Esophagus squamous epithelium (tissue), 4 donors: ENCODE results near the gene RDM1.

ENCODE experiments used
- POLR2A ChIP-seq, 4 donors: fragments of 450-650 bp; IDR thresholded peaks; one replicate each; pipeline ENCODE4 v1.6.1; 2017; ENCODE audit warnings: antibody characterized with exemption in 4 of 4, mild to moderate bottlenecking in 4 of 4, moderate library complexity in 3 of 4
- TF ChIP-seq, protein P1 (sequence below), 6 experiments: fragments of 450-650 bp in 4 of 6; fragments of 200-600 bp in 2 of 6; sonication (generic) in 2 of 6; IDR thresholded peaks; one replicate each; pipeline ENCODE4 v1.5.1; 2016 to 2019; ENCODE audit warnings: antibody characterized with exemption in 6 of 6, mild to moderate bottlenecking in 4 of 6, moderate library complexity in 4 of 6

DNA sequence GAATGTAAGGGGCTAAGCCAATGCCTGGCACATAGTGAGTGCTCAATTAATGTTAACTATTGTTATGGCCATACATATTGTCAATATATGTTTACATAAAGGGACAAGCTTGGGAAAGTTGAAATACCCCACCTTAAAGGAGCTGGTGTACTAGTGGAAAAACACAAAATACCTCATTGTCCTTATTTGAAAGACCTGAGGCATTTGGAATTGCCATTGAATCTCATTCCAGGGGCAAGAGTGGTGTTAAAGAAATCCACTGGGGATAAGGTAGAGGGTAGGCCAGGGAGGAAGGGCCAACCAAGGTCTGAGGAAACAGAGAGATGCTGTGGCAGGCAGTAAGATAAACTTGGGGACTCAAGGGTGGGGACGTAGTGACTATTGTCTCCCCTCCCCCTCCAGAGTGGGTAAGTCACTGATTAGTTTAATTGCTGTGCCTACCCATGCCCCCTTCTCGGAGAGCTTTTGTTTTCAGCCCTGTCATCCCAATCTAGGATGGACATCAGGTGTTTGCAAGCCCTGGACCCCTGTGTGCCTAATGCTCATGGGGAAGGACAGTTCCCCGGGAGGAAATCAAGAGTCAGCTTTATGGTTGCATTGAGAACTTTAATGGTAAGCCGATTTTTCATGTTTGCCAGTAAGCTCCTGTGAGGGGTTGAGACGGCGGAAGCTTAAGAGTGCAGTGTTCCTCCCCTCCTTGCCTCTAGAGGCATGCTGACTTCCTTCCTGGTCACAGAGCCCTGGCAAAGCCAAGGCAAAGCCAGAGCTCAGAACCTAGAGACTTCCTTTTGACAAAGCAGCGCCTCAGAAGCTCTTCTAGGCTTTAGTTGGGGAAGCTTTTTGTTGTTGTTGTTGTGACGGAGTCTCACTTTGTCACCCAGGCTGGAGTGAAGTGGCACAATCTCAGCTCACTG lies 59.4 kb downstream of the RDM1 start:
- TF ChIP-seq, protein P1, sequence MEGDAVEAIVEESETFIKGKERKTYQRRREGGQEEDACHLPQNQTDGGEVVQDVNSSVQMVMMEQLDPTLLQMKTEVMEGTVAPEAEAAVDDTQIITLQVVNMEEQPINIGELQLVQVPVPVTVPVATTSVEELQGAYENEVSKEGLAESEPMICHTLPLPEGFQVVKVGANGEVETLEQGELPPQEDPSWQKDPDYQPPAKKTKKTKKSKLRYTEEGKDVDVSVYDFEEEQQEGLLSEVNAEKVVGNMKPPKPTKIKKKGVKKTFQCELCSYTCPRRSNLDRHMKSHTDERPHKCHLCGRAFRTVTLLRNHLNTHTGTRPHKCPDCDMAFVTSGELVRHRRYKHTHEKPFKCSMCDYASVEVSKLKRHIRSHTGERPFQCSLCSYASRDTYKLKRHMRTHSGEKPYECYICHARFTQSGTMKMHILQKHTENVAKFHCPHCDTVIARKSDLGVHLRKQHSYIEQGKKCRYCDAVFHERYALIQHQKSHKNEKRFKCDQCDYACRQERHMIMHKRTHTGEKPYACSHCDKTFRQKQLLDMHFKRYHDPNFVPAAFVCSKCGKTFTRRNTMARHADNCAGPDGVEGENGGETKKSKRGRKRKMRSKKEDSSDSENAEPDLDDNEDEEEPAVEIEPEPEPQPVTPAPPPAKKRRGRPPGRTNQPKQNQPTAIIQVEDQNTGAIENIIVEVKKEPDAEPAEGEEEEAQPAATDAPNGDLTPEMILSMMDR (IDR thresholded peaks at IDR 0.05), result no peak
- no peak for TF ChIP-seq POLR2A (IDR thresholded peaks at IDR 0.05)
